Right atrium auricular region (tissue), 2 donors: ENCODE data around the gene COL27A1. TPM values are rescaled to one million over a fixed set of nuclear protein-coding genes. Genes with fewer than 3 reads are reported as not detected.

Experiments used
- DNase-seq: peaks from one replicate; pipeline ENCODE4 v3.0.0-alpha.2; 2019; ENCODE audit warnings: low spot score
- H3K27ac ChIP-seq, 2 donors: fragments of 200-600 bp; sonication (generic); 1 replicate in 1 of 2; 2 replicates in 1 of 2; pipeline ENCODE4 v1.5.1; 2016 to 2019
- H3K27me3 ChIP-seq, 2 donors: fragments of 200-600 bp; sonication (generic); one replicate each; pipeline versions ENCODE4 v1.5.1 to v1.6.0; 2017 to 2019
- H3K36me3 ChIP-seq: fragments of 200-600 bp; sonication (generic); one replicate; pipeline ENCODE4 v1.5.1; 2016
- H3K4me1 ChIP-seq, 2 donors: fragments of 200-600 bp; sonication (generic); one replicate each; pipeline versions ENCODE4 v1.5.1 to v1.6.0; 2017 to 2019
- H3K4me3 ChIP-seq, 2 donors: fragments of 200-600 bp; sonication (generic); 1 replicate in 1 of 2; 2 replicates in 1 of 2; pipeline ENCODE4 v1.5.1; 2017 to 2019; ENCODE audit warnings: mild to moderate bottlenecking in 1 of 2, moderate library complexity in 1 of 2
- H3K9me3 ChIP-seq, 2 donors: fragments of 200-600 bp; sonication (generic); one replicate each; pipeline ENCODE4 v1.5.1; 2019
- CTCF ChIP-seq, 2 donors: fragments of 200-600 bp; sonication (generic); IDR thresholded peaks; one replicate each; pipeline ENCODE4 v1.5.1; 2019; ENCODE audit warnings: antibody characterized with exemption in 2 of 2
- total RNA-seq, 2 donors: library from RNA; depleted of rRNA; stranded (reverse); fragments of >200 nt; gene quantifications; one replicate each; pipeline ENCODE4 v1.1.0, GENCODE V29; 2016

COL27A1 gene
- total RNA-seq, 2 donors from 2014 or later = 1.5 to 2.7 TPM

- H3K27me3 ChIP-seq = no peaks in the 10 kb centered on the region
- no peak for DNase-seq
- H3K27ac ChIP-seq = no peak overlapping the region
- peaks cover 0 to 32% of the 10 kb centered on the region in 2 donors for H3K4me1 ChIP-seq
- no peaks in the 10 kb centered on the region for H3K36me3 ChIP-seq
- no peak overlapping the region for H3K4me3 ChIP-seq
- no peaks in the 10 kb centered on the region for H3K9me3 ChIP-seq
- no peak for TF ChIP-seq CTCF (IDR thresholded peaks at IDR 0.05)
These were observed 12.1 kb upstream of the COL27A1 start for GRCh38 chr9:114143234-114143633.

GRCh38 chr9:114146735-114147134 lies 8.6 kb upstream of the COL27A1 start:
- no peak for TF ChIP-seq CTCF (IDR thresholded peaks at IDR 0.05)
- Histone ChIP-seq H3K27ac (no peak overlapping the region), H3K27me3 (no peaks in the 10 kb centered on the region), H3K9me3 (no peaks in the 10 kb centered on the region), H3K4me3 (no peak overlapping the region), H3K4me1 (peaks cover 0 to 8% of the 10 kb centered on the region in 2 donors), H3K36me3 (no peaks in the 10 kb centered on the region)
- DNase-seq = no peak

- no peak for TF ChIP-seq CTCF (IDR thresholded peaks at IDR 0.05)
- Histone ChIP-seq H3K27ac (no peak overlapping the region), H3K9me3 (no peaks in the 10 kb centered on the region), H3K4me1 (peaks cover 0 to 10% of the 10 kb centered on the region in 2 donors), H3K27me3 (peaks cover 0 to 3% of the 10 kb centered on the region in 2 donors), H3K36me3 (no peaks in the 10 kb centered on the region), H3K4me3 (no peak overlapping the region)
- DNase-seq = no peak
These were observed 6.2 kb upstream of the COL27A1 start for GRCh38 chr9:114149181-114149580.

GRCh38 chr9:114149765-114150340 lies 5.5 kb upstream of the COL27A1 start:
- no peak for TF ChIP-seq CTCF (IDR thresholded peaks at IDR 0.05)
- Histone ChIP-seq H3K27ac (no peak overlapping the region), H3K36me3 (no peaks in the 10 kb centered on the region), H3K4me3 (no peak overlapping the region), H3K4me1 (peaks cover 0 to 17% of the 10 kb centered on the region in 2 donors), H3K9me3 (no peaks in the 10 kb centered on the region), H3K27me3 (peaks cover 0 to 6% of the 10 kb centered on the region in 2 donors)
- no peak for DNase-seq

GRCh38 chr9:114150608-114151007 lies 4.7 kb upstream of the COL27A1 start:
- DNase-seq = no peak
- no peak overlapping the region for H3K27ac ChIP-seq
- H3K4me1 ChIP-seq = peaks cover 0 to 20% of the 10 kb centered on the region in 2 donors
- peaks cover 0 to 6% of the 10 kb centered on the region in 2 donors for H3K27me3 ChIP-seq
- H3K9me3 ChIP-seq = no peaks in the 10 kb centered on the region
- no peak for TF ChIP-seq CTCF (IDR thresholded peaks at IDR 0.05)
- no peaks in the 10 kb centered on the region for H3K36me3 ChIP-seq
- H3K4me3 ChIP-seq = no peak overlapping the region

GRCh38 chr9:114151426-114151956 lies 3.8 kb upstream of the COL27A1 start:
- TF ChIP-seq CTCF (IDR thresholded peaks at IDR 0.05) = no peak
- Histone ChIP-seq H3K27ac (no peak overlapping the region), H3K27me3 (peaks cover 0 to 6% of the 10 kb centered on the region in 2 donors), H3K9me3 (no peaks in the 10 kb centered on the region), H3K36me3 (no peaks in the 10 kb centered on the region), H3K4me1 (peaks cover 0 to 27% of the 10 kb centered on the region in 2 donors), H3K4me3 (no peak overlapping the region)
- DNase-seq = no peak
